ENCODE data around the gene LYPD6B. TPM values are rescaled to one million over a fixed set of nuclear protein-coding genes. Genes with fewer than 3 reads are reported as not detected.

The LYPD6B gene
- total RNA-seq, 1 donor from 2014 or later: not detected

- intact Hi-C loops (cut with DNase I): no loop called here
- no peak for DNase-seq (ENCODE audit: low spot score)
Observed at GRCh38 chr2:149008381-149008780, 30.1 kb upstream of the LYPD6B start.

- intact Hi-C loops (cut with DNase I): no loop called here
- DNase-seq (ENCODE audit: low spot score): no peak
Observed at GRCh38 chr2:149009576-149010461, 28.7 kb upstream of the LYPD6B start.

GRCh38 chr2:149012545-149012944 is 26.0 kb upstream of the LYPD6B start:
- intact Hi-C loops (cut with DNase I): no loop called here
- DNase-seq (ENCODE audit: low spot score): no peak

GRCh38 chr2:149015501-149015900 is 23.0 kb upstream of the LYPD6B start:
- intact Hi-C loops (cut with DNase I): no loop called here
- no peak for DNase-seq (ENCODE audit: low spot score)

- intact Hi-C loops (cut with DNase I): loop anchor here (2.0 kb wide), 1 partner anchor 543 kb away; no protein-coding TSS in a partner anchor
- DNase-seq (ENCODE audit: low spot score): no peak
Observed at GRCh38 chr2:149015926-149016563, 22.5 kb upstream of the LYPD6B start.

DNA sequence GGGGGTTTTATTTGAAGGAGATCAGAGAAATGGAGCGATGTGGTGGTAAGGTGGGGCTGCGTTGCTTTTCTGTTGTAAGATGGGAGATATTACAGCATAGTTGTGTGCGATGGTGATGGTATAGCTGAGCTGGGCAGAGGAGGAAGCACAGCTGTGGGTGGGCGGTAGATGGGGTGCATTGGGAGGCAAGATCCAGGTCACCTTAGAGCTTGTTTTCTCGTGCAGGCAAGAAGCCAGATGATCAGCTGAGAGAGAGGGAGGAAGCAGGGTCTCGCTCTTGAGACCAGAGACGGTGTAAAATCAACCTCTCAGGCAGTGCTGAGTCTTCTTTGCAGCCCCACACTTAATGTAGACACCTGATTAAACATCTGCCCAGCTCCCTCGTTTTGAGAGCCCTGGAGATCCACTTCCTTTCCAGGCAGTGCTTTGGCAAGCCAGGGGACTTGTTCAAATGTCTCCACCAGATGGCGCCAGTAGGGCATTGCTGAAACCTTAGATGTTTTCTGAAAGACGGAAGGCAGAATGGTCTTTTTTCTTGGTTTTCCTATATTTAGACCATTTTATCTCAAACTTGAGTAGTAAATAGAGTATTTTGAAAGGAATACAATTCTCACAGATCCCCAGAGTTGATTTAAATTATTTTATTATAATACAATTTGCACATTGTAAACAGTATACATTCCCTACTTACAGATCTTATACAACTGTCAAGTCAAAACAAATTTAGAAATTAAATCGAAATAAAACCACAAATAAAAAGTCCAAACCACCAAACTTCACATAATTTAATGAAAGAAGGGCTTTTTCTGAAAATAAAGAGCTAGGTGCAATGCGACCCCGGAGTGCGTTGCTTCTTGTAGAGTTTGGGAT is 21.1 kb upstream of the LYPD6B start:
- DNase-seq (ENCODE audit: low spot score): peak; percentile 87
- intact Hi-C loops (cut with DNase I): loop anchor here (2.0 kb wide), 1 partner anchor 541 kb away; no protein-coding TSS in a partner anchor

- intact Hi-C loops (cut with DNase I): no loop called here
- no peak for DNase-seq (ENCODE audit: low spot score)
Observed at GRCh38 chr2:149018981-149019380, 19.5 kb upstream of the LYPD6B start.

GRCh38 chr2:149019768-149020167 is 18.7 kb upstream of the LYPD6B start:
- DNase-seq (ENCODE audit: low spot score): no peak
- intact Hi-C loops (cut with DNase I): no loop called here

GRCh38 chr2:149020432-149020851 is 18.1 kb upstream of the LYPD6B start:
- DNase-seq (ENCODE audit: low spot score): no peak
- intact Hi-C loops (cut with DNase I): no loop called here

DNA sequence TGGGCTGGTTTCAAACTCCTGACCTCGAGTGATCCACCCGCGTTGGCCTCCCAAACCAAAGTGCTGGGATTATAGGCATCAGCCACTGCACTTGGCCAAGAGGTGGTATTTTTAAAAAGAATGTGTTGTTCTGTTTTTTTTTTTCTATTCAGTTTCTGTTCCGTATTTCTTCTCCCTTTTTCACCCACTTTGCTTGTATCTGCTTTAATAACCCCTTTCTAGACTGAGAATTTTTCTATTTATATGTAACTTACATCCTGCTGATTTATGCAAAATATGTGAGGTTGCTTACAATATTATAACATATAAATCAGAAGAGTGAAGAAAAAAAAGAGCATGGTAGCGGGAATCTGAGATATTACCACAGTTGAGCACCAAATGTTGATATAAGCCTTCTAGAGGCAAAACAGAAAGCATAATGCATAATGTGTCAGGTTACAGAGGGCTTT is 17.2 kb upstream of the LYPD6B start:
- intact Hi-C loops (cut with DNase I): no loop called here
- no peak for DNase-seq (ENCODE audit: low spot score)

- intact Hi-C loops (cut with DNase I): no loop called here
- no peak for DNase-seq (ENCODE audit: low spot score)
Observed at GRCh38 chr2:149021761-149022160, 16.7 kb upstream of the LYPD6B start.

- intact Hi-C loops (cut with DNase I): no loop called here
Observed at GRCh38 chr2:149023091-149023490, 15.4 kb upstream of the LYPD6B start.

DNA sequence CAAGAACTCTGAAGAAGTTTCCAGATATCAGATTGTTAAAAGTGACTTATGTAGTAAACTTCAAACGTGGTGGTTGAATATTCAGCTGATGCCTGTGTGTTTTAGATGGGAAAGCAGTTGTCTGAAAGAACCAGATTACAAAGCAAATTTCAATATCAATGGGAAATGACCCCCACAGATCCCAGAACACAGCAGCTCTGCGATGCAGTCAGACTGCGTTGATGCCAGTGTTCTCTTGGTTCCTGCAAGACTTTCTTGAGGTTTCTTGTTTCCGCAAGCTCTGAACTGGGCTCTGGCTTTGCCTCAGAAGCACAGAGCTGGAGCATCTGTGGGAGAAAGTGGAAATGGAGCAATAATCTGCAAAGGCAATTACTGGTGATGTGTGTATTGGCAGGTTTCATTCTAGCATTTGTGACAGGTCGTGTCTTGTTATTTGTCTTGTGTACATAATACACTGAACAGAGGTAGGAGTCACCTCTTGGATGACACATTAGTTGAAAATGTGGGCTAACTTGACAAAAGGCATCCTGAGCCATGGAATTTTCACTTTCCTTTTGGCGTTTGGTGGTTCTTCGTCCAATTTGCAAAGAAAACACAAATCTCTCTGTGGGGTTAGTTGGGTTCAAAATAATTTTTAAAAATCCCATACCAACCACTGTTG is 10.8 kb upstream of the LYPD6B start:
- no peak for DNase-seq (ENCODE audit: low spot score)
- intact Hi-C loops (cut with DNase I): no loop called here

More at GRCh38 chr2:149023091-149023490, 15.4 kb upstream of the LYPD6B start:
- no peak for DNase-seq (ENCODE audit: low spot score)

GRCh38 chr2:149028377-149028776 is 10.1 kb upstream of the LYPD6B start:
- DNase-seq (ENCODE audit: low spot score): no peak
- intact Hi-C loops (cut with DNase I): no loop called here

DNA sequence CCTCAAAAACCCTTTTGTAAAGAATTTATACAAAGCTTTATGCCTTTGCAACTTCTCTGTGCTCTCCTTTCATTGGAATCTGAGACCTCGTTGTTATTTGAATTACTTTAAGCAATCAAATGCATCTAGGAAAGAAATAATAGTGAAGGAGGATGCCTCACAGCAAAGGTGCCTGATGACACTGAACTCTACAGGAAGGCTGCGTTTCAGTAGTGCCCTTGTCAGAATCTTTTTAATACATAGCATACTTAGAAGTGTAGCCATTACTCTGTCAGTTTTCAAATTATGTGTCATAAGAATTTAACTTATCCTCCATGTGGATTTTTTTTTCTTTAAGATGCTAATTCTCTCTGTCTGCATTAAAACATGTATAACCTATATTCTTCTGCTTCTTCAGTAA is 9.6 kb upstream of the LYPD6B start:
- no peak for DNase-seq (ENCODE audit: low spot score)
- intact Hi-C loops (cut with DNase I): no loop called here

GRCh38 chr2:149029307-149029965 is 9.1 kb upstream of the LYPD6B start:
- DNase-seq (ENCODE audit: low spot score): no peak
- intact Hi-C loops (cut with DNase I): no loop called here

- intact Hi-C loops (cut with DNase I): no loop called here
- DNase-seq (ENCODE audit: low spot score): no peak
Observed at GRCh38 chr2:149031396-149031795, 7.1 kb upstream of the LYPD6B start.

GRCh38 chr2:149033716-149034115 is 4.8 kb upstream of the LYPD6B start:
- intact Hi-C loops (cut with DNase I): no loop called here
- no peak for DNase-seq (ENCODE audit: low spot score)

- intact Hi-C loops (cut with DNase I): no loop called here
- no peak for DNase-seq (ENCODE audit: low spot score)
Observed at GRCh38 chr2:149034406-149034805, 4.1 kb upstream of the LYPD6B start.
